Neuronal stem cell (in vitro differentiated cells): ENCODE data around the gene GRAPL.
"Not testable (repeated sequence)": the region's sequence is repeated elsewhere in the genome, so short reads cannot be mapped to it uniquely, and the experiment has no call there.

Source experiments
- DNase-seq: peaks from one replicate; pipeline ENCODE4 v3.0.0-alpha.2; 2013; ENCODE audit warnings: low spot score
- H2AFZ ChIP-seq: one replicate; pipeline ENCODE4 v1.6.1; 2013; ENCODE audit warnings: mild to moderate bottlenecking, low read length, inconsistent platforms
- H2AK5ac ChIP-seq: 2 replicates; pipeline ENCODE4 v1.6.1; 2013; ENCODE audit warnings: low read depth, mild to moderate bottlenecking, inconsistent platforms, low read length, moderate library complexity, mixed read lengths
- H2BK120ac ChIP-seq: 2 replicates; pipeline ENCODE4 v1.6.1; 2013; ENCODE audit warnings: low read depth, mild to moderate bottlenecking, inconsistent platforms, low read length, moderate library complexity, mixed read lengths
- H2BK12ac ChIP-seq: one replicate; pipeline ENCODE4 v1.6.1; 2013; ENCODE audit warnings: low read length, inconsistent platforms
- H2BK15ac ChIP-seq: 2 replicates; pipeline ENCODE4 v1.6.1; 2013; ENCODE audit warnings: mild to moderate bottlenecking, low read length, inconsistent platforms, mixed read lengths
- H2BK5ac ChIP-seq: one replicate; pipeline ENCODE4 v1.6.1; 2013; ENCODE audit warnings: inconsistent platforms, mild to moderate bottlenecking, low read length, moderate library complexity
- H3K14ac ChIP-seq: one replicate; pipeline ENCODE4 v1.6.1; 2013; ENCODE audit warnings: low read length, inconsistent platforms
- H3K18ac ChIP-seq: 2 replicates; pipeline ENCODE4 v1.6.1; 2013; ENCODE audit warnings: low read length, inconsistent platforms
- H3K23ac ChIP-seq: 2 replicates; pipeline ENCODE4 v1.6.1; 2013; ENCODE audit warnings: low read depth, mild to moderate bottlenecking, mixed read lengths, low read length, inconsistent platforms; ENCODE audit not compliant: poor library complexity
- H3K27ac ChIP-seq: replicated peaks from 3 replicates; pipeline ENCODE4 v1.5.1; 2013; ENCODE audit warnings: low read length, inconsistent platforms
- H3K27me3 ChIP-seq, 3 experiments: 2 replicates each; pipeline ENCODE4 v1.6.1; 2013; ENCODE audit warnings: low read length in 3 of 3, mild to moderate bottlenecking in 2 of 3, inconsistent platforms in 1 of 3, low read depth in 1 of 3, mixed read lengths in 1 of 3, moderate library complexity in 1 of 3; ENCODE audit not compliant: control insufficient read depth in 3 of 3, insufficient read depth in 3 of 3
- H3K36me3 ChIP-seq, 2 donors: replicated peaks in 1 of 2; 2 replicates each; pipeline ENCODE4 v1.6.1; 2013; ENCODE audit warnings: low read length in 2 of 2; ENCODE audit not compliant: control insufficient read depth in 2 of 2, insufficient read depth in 2 of 2
- H3K4ac ChIP-seq: 2 replicates; pipeline ENCODE4 v1.6.1; 2013; ENCODE audit warnings: inconsistent platforms, mild to moderate bottlenecking, low read length, moderate library complexity
- H3K4me1 ChIP-seq, 2 donors: 1 replicate in 1 of 2; 2 replicates in 1 of 2; pipeline ENCODE4 v1.6.1; 2013; ENCODE audit warnings: low read length in 2 of 2, low read depth in 1 of 2; ENCODE audit not compliant: control insufficient read depth in 2 of 2, insufficient read depth in 1 of 2
- H3K4me2 ChIP-seq: one replicate; pipeline ENCODE4 v1.6.1; 2013; ENCODE audit warnings: mild to moderate bottlenecking, low read length, inconsistent platforms; ENCODE audit not compliant: insufficient read depth, poor library complexity, severe bottlenecking
- H3K4me3 ChIP-seq, 2 donors: 2 replicates each; pipeline ENCODE4 v1.5.1; 2013; ENCODE audit warnings: low read length in 2 of 2, mild to moderate bottlenecking in 2 of 2, inconsistent platforms in 1 of 2, moderate library complexity in 1 of 2
- H3K79me1 ChIP-seq: one replicate; pipeline ENCODE4 v1.6.1; 2013; ENCODE audit warnings: low read depth, mild to moderate bottlenecking, inconsistent platforms, low read length, moderate library complexity
- H3K9ac ChIP-seq: one replicate; pipeline ENCODE4 v1.6.1; 2013; ENCODE audit warnings: mild to moderate bottlenecking, low read depth, low read length, inconsistent platforms; ENCODE audit not compliant: poor library complexity
- H3K9me3 ChIP-seq, 2 donors: replicated peaks in 1 of 2; 2 replicates each; pipeline versions ENCODE3 to v1.6.1; 2013; ENCODE audit warnings: low read length in 2 of 2, mild to moderate bottlenecking in 2 of 2, inconsistent platforms in 1 of 2, low read depth in 1 of 2, mixed read lengths in 1 of 2, moderate library complexity in 1 of 2; ENCODE audit not compliant: control insufficient read depth in 2 of 2, insufficient read depth in 1 of 2
- H4K8ac ChIP-seq: one replicate; pipeline ENCODE4 v1.6.1; 2013; ENCODE audit warnings: low read depth, mild to moderate bottlenecking, inconsistent platforms, low read length, moderate library complexity
- H4K91ac ChIP-seq: one replicate; pipeline ENCODE4 v1.6.1; 2013; ENCODE audit warnings: low read length, low read depth, mild to moderate bottlenecking, inconsistent platforms; ENCODE audit not compliant: poor library complexity
- WGBS, 2 donors: extraction: QIAGEN DNeasy Blood & Tissue Kit; methylation state at CpG; one replicate each; pipeline ENCODE4 v1.1.7; 2013; ENCODE audit warnings: missing lambda C conversion rate in 2 of 2, mixed read lengths in 1 of 2; ENCODE audit not compliant: insufficient read length in 2 of 2, insufficient replicate concordance in 1 of 2; ENCODE audit errors: extremely low coverage in 2 of 2; 5-methylcytosine and 5-hydroxymethylcytosine counted together

The GRAPL gene

GRCh38 chr17:19092737-19093683 is 34.4 kb upstream of the GRAPL start:
- not testable (repeated sequence) for H3K9me3 ChIP-seq, H3K14ac ChIP-seq, H2AFZ ChIP-seq, H2AK5ac ChIP-seq, H3K36me3 ChIP-seq, H3K18ac ChIP-seq, H2BK12ac ChIP-seq, H4K91ac ChIP-seq, H3K4me2 ChIP-seq, H3K23ac ChIP-seq, H2BK120ac ChIP-seq, H2BK15ac ChIP-seq, H4K8ac ChIP-seq, H2BK5ac ChIP-seq, H3K27ac ChIP-seq, H3K4ac ChIP-seq, H3K27me3 ChIP-seq, H3K4me3 ChIP-seq, H3K9ac ChIP-seq, H3K4me1 ChIP-seq, DNase-seq, H3K79me1 ChIP-seq
- no CpG with 5 or more reads among the region's 15 CpGs for WGBS, 2 donors

GRCh38 chr17:19093684-19094438 is 33.5 kb upstream of the GRAPL start:
- not testable (repeated sequence) for H3K18ac ChIP-seq, H3K27ac ChIP-seq, H3K79me1 ChIP-seq, H4K8ac ChIP-seq, H3K36me3 ChIP-seq, H3K23ac ChIP-seq, H3K14ac ChIP-seq, H3K27me3 ChIP-seq, H3K4me1 ChIP-seq, H3K9me3 ChIP-seq, H2AFZ ChIP-seq, H2AK5ac ChIP-seq, H3K4me3 ChIP-seq, H3K4me2 ChIP-seq, H3K9ac ChIP-seq, H2BK12ac ChIP-seq, H2BK15ac ChIP-seq, H4K91ac ChIP-seq, DNase-seq, H2BK5ac ChIP-seq, H3K4ac ChIP-seq, H2BK120ac ChIP-seq
- no CpG with 5 or more reads among the region's 15 CpGs for WGBS, 2 donors

GRCh38 chr17:19108517-19108916 is 18.9 kb upstream of the GRAPL start:
- not testable (repeated sequence) for H3K18ac ChIP-seq, H2AFZ ChIP-seq, H3K27me3 ChIP-seq, H2BK12ac ChIP-seq, H3K27ac ChIP-seq, H3K4me3 ChIP-seq, H3K4ac ChIP-seq, H2BK120ac ChIP-seq, H3K79me1 ChIP-seq, H3K9ac ChIP-seq, H3K4me1 ChIP-seq, H3K36me3 ChIP-seq, H2BK5ac ChIP-seq, H3K4me2 ChIP-seq, H2BK15ac ChIP-seq, H3K9me3 ChIP-seq, H4K91ac ChIP-seq, H2AK5ac ChIP-seq, H3K23ac ChIP-seq, H3K14ac ChIP-seq, DNase-seq, H4K8ac ChIP-seq
- no CpG with 5 or more reads among the region's 6 CpGs for WGBS, 2 donors
